ENCODE measurements around the gene RYR3. TPM values are rescaled to one million over a fixed set of nuclear protein-coding genes. Genes with fewer than 3 reads are reported as not detected.

Gene RYR3
- total and polyA plus RNA-seq, 2 of the 13 experiments (the other 11 are each of a cell fraction or from before 2014, with no cell fraction given): not detected

GRCh38 chr15:33888176-33888575, 577.4 kb downstream of the RYR3 start:
- Histone ChIP-seq H3K36me3 (replicated peaks in 1 of 2; ENCODE audit: control insufficient read depth in 1 of 2, insufficient read depth in 2 of 2, low read length in 2 of 2) (no peaks in the 10 kb centered on the region), H3K4me2 (ENCODE audit: low read depth, low read length) (no peak overlapping the region), H3K27me3 (ENCODE audit: control insufficient read depth in 1 of 2, insufficient read depth in 2 of 2, low read length in 2 of 2) (no peaks in the 10 kb centered on the region), H3K9me3 (ENCODE audit: low read length) (no peaks in the 10 kb centered on the region; the same call in 1 of the 2 replicates), H3K4me3 (replicated peaks in 1 of 3; ENCODE audit: insufficient read depth in 1 of 3, low read depth in 2 of 3, low read length in 3 of 3) (no peak overlapping the region), H3K4me1 (ENCODE audit: insufficient read depth, low read length) (no peaks in the 10 kb centered on the region), H4K20me1 (ENCODE audit: insufficient read depth, low read length) (no peaks in the 10 kb centered on the region), H2AFZ (ENCODE audit: low read length) (no peak overlapping the region), H3K79me2 (ENCODE audit: insufficient read depth, low read length) (no peaks in the 10 kb centered on the region), H3K27ac (ENCODE audit: extremely low read length, insufficient read depth, low read length) (no peak overlapping the region), H3K9ac (ENCODE audit: insufficient read depth, low read depth, low read length) (no peak overlapping the region)
- ChIA-PET CTCF (ENCODE audit: low intra/inter-chr PET ratio, low total read pairs) (no interaction called here), POLR2A (no interaction called here)
- FAIRE-seq (no peak), ATAC-seq (no peak), DNase-seq (ENCODE audit: low spot score) (no peak)
- TF ChIP-seq FOSL2 (CRISPR knock-in tag; IDR thresholded peaks at IDR 0.05): no peak
- no peak for TF ChIP-seq TBX2 (CRISPR knock-in tag; IDR thresholded peaks at IDR 0.05; ENCODE audit: borderline replicate concordance)
- TF ChIP-seq NR2F2 (IDR thresholded peaks at IDR 0.05; ENCODE audit: borderline replicate concordance, low read depth): no peak
- no peak for TF ChIP-seq MIER3 (CRISPR knock-in tag; IDR thresholded peaks at IDR 0.05; ENCODE audit: borderline replicate concordance)
- TF ChIP-seq NFKBIZ (CRISPR knock-in tag; IDR thresholded peaks at IDR 0.05): no peak
- no peak for TF ChIP-seq RBM39 (IDR thresholded peaks at IDR 0.05; ENCODE audit: low read depth, low read length, poor library complexity, severe bottlenecking)
- no peak for TF ChIP-seq SNRNP70 (IDR thresholded peaks at IDR 0.05; ENCODE audit: low read depth, low read length)
- no peak for TF ChIP-seq SIX1 (CRISPR knock-in tag; IDR thresholded peaks at IDR 0.05; ENCODE audit: borderline replicate concordance)
- no peak for TF ChIP-seq ZBTB46 (CRISPR knock-in tag; IDR thresholded peaks at IDR 0.05; ENCODE audit: borderline replicate concordance)
- no peak for TF ChIP-seq MED1 (CRISPR knock-in tag; IDR thresholded peaks at IDR 0.05)
- no peak for TF ChIP-seq ZNF674 (CRISPR knock-in tag; IDR thresholded peaks at IDR 0.05; ENCODE audit: low read depth)
- no peak for TF ChIP-seq KLF12 (CRISPR knock-in tag; IDR thresholded peaks at IDR 0.05; ENCODE audit: borderline replicate concordance)
- WGBS (ENCODE audit: low lambda C conversion rate): 98% methylated on average over 2 of the region's 2 CpGs
- BruUV-seq (replicated peaks): no TSS peak
- intact Hi-C loops (cut with micrococcal nuclease; ENCODE audit: unreplicated experiment): no loop called here
- in situ Hi-C loops (cut with HindIII; ENCODE audit: extremely low pct_ligation_motif_present, low pct_unique_long_range_greater_than_20kb): no loop called here

Data from HepG2 (cell line).